Measurements from ENCODE around the gene CHTF18.

Gene CHTF18

GRCh38 chr16:776824-777223 lies 11.6 kb upstream of the CHTF18 start:
- no peak for DNase-seq

GRCh38 chr16:777826-778225 lies 10.6 kb upstream of the CHTF18 start:
- DNase-seq = no peak

GRCh38 chr16:778447-778846 lies 10.0 kb upstream of the CHTF18 start:
- DNase-seq = no peak

DNA sequence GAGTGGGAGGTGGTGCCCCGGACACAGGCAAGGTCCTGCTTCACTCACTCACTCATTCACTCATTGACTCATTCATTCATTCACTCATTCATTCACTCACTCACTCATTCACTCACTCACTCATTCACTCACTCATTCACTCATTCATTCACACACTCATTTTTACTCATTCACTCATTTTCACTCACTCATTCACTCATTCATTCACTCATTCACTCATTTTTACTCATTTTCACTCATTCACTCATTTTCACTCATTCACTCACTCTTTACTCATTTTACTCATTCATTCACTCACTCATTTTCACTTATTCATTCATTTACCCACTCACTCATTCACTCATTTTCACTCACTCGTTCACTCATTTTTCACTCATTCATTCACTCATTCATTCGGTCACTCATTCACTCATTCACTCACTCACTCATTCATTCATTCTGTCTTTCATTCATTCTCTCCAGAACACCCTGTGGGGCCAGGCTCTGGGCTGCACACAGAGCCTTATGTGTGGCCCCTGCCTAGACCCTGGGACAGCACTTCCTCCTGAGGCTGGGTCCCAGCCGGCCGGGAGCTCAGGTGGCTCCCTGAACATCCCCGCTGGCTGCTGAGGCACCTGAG lies 9.4 kb upstream of the CHTF18 start:
- DNase-seq = no peak

- DNase-seq = no peak
Measured at GRCh38 chr16:779561-779960, 8.9 kb upstream of the CHTF18 start.

DNA sequence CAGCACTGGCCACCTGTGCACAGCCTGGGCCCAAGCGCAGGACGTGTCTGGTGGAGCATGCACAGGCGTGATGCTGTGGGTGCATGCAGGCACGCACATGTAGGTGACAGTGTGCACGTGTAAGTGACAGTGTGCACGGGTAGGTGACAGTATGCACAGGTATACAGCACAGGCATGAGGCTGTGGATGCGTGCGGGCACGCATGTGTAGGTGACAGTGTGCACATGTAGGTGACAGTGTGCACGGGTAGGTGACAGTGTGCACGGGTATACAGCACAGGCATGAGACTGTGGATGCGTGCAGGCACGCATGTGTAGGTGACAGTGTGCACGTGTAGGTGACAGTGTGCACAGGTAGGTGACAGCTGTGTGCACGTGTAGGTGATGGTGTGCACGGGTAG lies 8.1 kb upstream of the CHTF18 start:
- DNase-seq = no peak

GRCh38 chr16:781346-782010 lies 6.9 kb upstream of the CHTF18 start:
- no peak for DNase-seq

DNA sequence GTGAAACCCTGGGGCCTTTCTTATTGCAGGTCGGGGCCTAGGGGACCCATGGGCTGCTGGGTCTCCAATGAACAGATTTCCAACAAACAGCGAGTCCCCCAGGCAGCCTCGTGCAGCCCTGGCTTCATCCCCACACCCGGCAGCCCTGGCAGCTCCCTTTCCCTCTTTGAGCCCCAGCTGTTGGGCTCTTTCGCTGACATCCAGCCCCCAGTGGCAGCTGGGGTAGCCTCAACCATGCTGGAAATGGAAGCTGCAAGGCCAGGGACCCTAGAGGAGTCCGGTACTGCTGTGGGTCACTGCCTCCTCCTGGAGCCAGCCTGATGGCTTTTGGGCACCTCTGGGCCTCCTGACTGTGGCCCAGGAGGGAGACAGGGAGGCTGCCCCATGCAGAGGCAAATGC lies 6.2 kb upstream of the CHTF18 start:
- DNase-seq = no peak

- DNase-seq = no peak
Measured at GRCh38 chr16:782766-783403, 5.5 kb upstream of the CHTF18 start.

DNA sequence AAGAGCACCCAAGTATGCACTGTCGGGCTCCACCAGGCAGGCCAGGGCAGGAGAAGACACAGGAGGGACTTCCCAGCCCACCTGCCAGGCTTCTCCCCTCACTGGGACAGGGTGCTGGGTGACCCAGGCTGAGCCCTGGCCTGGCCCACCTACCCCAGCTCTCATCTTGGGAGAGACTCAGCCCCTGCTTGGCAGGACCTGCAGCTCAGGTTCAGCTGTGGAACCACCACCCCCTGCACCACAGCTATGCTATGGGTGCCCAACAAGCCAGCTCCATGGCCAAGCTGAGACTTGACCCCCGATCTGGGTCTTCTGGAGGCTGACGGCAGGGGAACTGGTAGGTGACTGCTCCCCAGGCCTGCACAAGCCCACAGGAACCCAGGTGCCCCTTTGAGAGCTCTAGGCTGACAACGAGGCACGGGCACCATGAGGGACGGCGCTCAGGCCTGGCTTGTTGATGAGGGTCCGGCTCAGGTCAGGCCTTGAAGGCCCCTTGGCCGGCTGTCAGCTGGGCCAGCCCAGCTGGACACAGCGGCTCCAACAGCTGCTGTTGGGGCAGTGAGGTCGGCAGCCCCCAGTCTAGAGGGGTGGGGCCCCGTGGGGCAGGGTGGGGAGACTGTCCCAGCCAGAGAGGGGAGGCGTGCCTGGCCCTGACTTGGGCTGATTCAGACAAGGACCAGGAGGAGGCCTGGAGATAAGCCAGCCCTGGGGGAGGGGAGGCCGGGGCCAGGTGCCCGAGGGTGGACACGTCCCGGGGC lies 4.8 kb upstream of the CHTF18 start:
- no peak for DNase-seq

DNA sequence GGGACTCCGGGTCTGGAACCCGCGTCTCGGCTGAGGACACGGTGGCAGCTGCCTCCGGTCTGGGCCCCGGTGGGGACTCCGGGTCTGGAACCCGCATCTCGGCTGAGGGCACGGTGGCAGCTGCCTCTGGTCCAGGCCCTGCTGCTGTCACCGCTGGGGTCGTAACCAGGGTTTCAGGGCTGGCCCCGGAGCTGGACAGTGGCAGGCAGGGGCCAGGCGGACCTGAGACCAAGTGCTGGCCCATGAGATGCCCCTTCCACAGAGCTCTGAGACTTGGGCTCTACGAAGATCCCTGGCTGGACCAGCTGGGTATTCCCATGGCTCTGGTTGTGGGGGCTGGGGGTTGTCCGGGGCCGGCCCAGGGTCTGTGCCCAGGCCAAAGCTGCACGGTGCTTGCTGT lies 4.0 kb upstream of the CHTF18 start:
- no peak for DNase-seq

- peak; percentile 85 for DNase-seq
Measured at GRCh38 chr16:785563-786535, 2.6 kb upstream of the CHTF18 start.

DNA sequence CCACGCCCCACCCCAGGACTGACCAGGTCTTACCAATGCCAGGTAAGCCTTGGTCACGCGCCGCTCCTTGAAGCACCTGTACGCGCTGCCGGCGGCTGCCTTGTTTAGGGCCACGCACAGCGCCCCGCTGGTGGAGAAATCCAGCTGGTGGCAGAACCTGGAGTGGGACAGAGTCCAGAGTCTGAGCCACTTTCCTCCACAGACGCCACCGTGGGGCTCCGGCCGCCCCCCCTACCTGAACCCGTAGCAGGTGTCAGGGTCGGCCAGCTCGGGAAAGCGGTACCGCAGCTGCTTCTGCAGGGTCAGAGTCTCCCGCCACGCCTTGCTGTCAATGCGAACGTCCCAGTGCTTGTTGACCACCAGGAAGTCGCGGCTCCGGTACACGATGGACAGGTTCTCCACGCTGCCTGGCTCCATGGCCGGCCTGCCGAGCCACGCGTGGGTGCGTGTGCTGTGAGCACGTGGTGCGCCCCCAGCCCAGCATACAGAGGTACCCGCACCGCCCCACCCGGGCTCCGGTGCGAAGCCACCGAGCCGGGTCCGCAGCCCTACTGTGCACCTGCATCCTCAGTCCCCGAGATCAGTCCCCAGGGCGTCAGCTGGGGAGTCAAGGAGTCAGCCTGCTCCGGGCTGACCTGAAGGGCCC lies 976 bp upstream of the CHTF18 start:
- DNase-seq = no peak

GRCh38 chr16:787978-788398 lies 432 bp upstream of the CHTF18 start, which contains the start of gene RPUSD1:
Gene RPUSD1, minus strand, starts transcription at chr16:788381. Its CDS starts 644 bp downstream, at chr16:787737.
- DNase-seq = no peak

DNA sequence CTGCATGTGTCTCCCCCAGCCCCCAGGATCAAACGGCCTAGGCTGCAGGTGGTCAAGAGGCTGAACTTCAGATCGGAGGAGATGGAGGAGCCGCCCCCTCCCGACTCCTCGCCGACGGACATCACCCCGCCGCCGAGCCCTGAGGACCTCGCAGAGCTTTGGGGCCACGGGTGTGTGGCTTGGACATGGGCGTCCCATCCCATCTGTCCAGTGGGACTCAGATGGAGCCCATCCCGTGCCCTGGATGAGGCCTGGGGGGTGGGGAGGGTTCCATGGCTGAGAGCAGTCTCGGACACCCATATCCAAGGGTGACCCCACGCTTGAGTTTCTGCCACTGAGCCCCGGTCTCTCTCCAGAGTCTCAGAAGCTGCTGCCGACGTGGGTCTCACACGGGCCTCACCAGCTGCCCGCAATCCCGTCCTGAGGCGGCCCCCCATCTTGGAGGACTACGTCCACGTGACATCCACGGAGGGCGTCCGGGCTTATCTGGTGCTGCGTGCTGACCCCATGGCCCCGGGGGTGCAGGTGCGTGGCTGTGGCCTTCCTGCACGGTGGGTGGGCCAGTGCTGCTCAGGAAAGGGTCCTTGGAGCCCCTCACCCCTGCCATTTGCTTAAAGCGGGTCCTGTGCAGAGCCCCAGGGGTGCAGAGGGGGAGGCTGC lies 901 bp downstream of the CHTF18 start:
- no peak for DNase-seq

GRCh38 chr16:790086-790485 lies 1.7 kb downstream of the CHTF18 start:
- DNase-seq = no peak

- DNase-seq = no peak
Measured at GRCh38 chr16:791131-791530, 2.7 kb downstream of the CHTF18 start.

- no peak for DNase-seq
Measured at GRCh38 chr16:792221-792995, 4.0 kb downstream of the CHTF18 start.

- DNase-seq = no peak
Measured at GRCh38 chr16:793414-793813, 5.0 kb downstream of the CHTF18 start.

DNA sequence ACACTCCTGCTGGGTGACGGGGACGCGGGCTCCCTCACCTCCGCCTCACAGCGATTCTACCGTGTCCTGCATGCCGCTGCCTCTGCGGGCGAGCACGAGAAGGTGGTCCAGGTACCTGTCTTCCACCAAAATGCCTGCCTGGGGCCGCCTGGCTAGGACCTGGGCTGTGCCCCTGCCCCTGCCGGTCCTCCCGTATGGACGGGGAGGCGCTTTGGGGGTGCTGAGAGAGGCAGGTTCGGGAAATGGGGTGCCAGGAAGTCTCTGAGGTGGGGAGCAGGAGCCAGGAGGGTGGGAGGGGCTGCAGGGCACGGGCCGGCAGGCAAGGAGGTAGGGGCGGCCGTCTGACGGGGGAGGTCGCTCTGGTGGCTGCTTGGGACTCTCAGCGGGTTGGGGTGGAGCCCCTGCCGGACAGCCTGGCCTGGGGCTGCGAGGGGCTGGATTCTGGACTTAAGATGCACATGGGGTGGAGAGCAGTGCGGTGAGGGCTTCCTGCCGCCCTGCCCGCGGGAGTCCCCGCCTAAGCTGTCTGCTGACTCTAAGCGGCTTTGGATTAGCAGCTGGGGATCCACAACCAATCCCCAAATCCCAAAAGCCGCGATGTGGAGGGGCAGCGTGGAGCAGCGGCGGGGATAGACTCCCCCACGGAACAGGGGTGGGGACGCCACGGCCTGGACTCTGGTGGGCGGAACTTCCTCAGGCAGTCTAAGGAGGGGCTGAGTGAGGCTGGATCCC lies 5.8 kb downstream of the CHTF18 start:
- DNase-seq = no peak

All from stimulated activated CD4-positive, alpha-beta T cell treated with anti-CD3 and anti-CD28 coated beads, Interleukin-15, amount 100 ng/mL, for 24 hours (primary cell).